ENCODE data around the gene CPPED1.

GRCh38 chr16:12837756-12838155 is 34.1 kb upstream of the CPPED1 start:
- TF ChIP-seq CTCF (conservative IDR thresholded peaks at IDR 0.05; ENCODE audit: low read depth, low read length) (no peak), RFX5 (IDR thresholded peaks at IDR 0.05; ENCODE audit: low read depth, low read length) (no peak), CEBPB (IDR thresholded peaks at IDR 0.05; ENCODE audit: low read depth, low read length) (no peak), POLR2A (IDR thresholded peaks at IDR 0.05; ENCODE audit: low read depth, low read length) (no peak), MAZ (IDR thresholded peaks at IDR 0.05; ENCODE audit: borderline replicate concordance, low read depth, low read length) (no peak), RAD21 (IDR thresholded peaks at IDR 0.05; ENCODE audit: low read length) (no peak), MXI1 (IDR thresholded peaks at IDR 0.05; ENCODE audit: borderline replicate concordance, low read depth, low read length) (no peak), USF2 (IDR thresholded peaks at IDR 0.05; ENCODE audit: low read depth, low read length) (no peak), NFE2L2 (IDR thresholded peaks at IDR 0.05; ENCODE audit: low read depth, low read length) (no peak), FOS (IDR thresholded peaks at IDR 0.05; ENCODE audit: low read depth, low read length) (no peak), SMC3 (IDR thresholded peaks at IDR 0.05; ENCODE audit: low read depth, low read length) (no peak)

All from IMR-90 (cell line).